Type B pancreatic cell (in vitro differentiated cells): Measurements from ENCODE around the gene AKAP7. TPM values are rescaled to one million over a fixed set of nuclear protein-coding genes. Genes with fewer than 3 reads are reported as not detected.

Experiments
- DNase-seq: peaks from one replicate; pipeline ENCODE4 v3.0.0; 2021; ENCODE audit warnings: mixed read lengths; ENCODE audit not compliant: unreplicated experiment; ENCODE audit errors: extremely low spot score
- H3K27ac Mint-ChIP-seq: 2 replicates; pipeline ENCODE4 v1.8.0; 2021; ENCODE audit warnings: mild to moderate bottlenecking, mixed read lengths
- H3K27me3 Mint-ChIP-seq: 2 replicates; pipeline ENCODE4 v1.8.0; 2021; ENCODE audit warnings: mixed read lengths
- H3K36me3 Mint-ChIP-seq: 2 replicates; pipeline ENCODE4 v1.8.0; 2021; ENCODE audit warnings: mixed read lengths
- H3K4me1 Mint-ChIP-seq: one replicate; pipeline ENCODE4 v1.8.0; 2021; ENCODE audit warnings: mixed read lengths; ENCODE audit not compliant: unreplicated experiment
- H3K4me3 Mint-ChIP-seq: 2 replicates; pipeline ENCODE4 v1.8.0; 2021; ENCODE audit warnings: mild to moderate bottlenecking, mixed read lengths
- H3K9me3 Mint-ChIP-seq: 2 replicates; pipeline ENCODE4 v1.8.0; 2021; ENCODE audit warnings: mixed read lengths
- CTCF ChIP-seq: fragments of 200-600 bp; sonication (generic); conservative IDR thresholded peaks from 2 replicates; pipeline ENCODE4 v1.5.0; 2021; ENCODE audit warnings: antibody characterized with exemption, mild to moderate bottlenecking
- total RNA-seq: library from RNA; stranded (reverse); gene quantifications from 2 replicates; pipeline ENCODE4 v1.2.1, GENCODE V29; 2021; ENCODE audit warnings: low replicate concordance

The AKAP7 gene
- total RNA-seq, 1 donor from 2014 or later = 7.2 TPM

GRCh38 chr6:131156411-131156810 is 21.1 kb downstream of the AKAP7 start:
- Mint-ChIP-seq H3K27ac (no peak overlapping the region), H3K9me3 (no peaks in the 10 kb centered on the region), H3K4me3 (no peak overlapping the region), H3K27me3 (no peaks in the 10 kb centered on the region), H3K4me1 (peaks cover 4% of the 10 kb centered on the region), H3K36me3 (no peaks in the 10 kb centered on the region)
- TF ChIP-seq CTCF = no peak
- DNase-seq = no peak

GRCh38 chr6:131159578-131159977 is 24.3 kb downstream of the AKAP7 start:
- DNase-seq = no peak
- peaks cover 4% of the 10 kb centered on the region for H3K4me1 Mint-ChIP-seq
- no peaks in the 10 kb centered on the region for H3K27me3 Mint-ChIP-seq
- no peak overlapping the region for H3K4me3 Mint-ChIP-seq
- TF ChIP-seq CTCF = no peak
- peaks cover 3% of the 10 kb centered on the region for H3K36me3 Mint-ChIP-seq
- peaks cover 5% of the 10 kb centered on the region for H3K9me3 Mint-ChIP-seq
- no peak overlapping the region for H3K27ac Mint-ChIP-seq

- H3K27me3 Mint-ChIP-seq = no peaks in the 10 kb centered on the region
- no peak overlapping the region for H3K27ac Mint-ChIP-seq
- H3K4me1 Mint-ChIP-seq = peaks cover 4% of the 10 kb centered on the region
- H3K36me3 Mint-ChIP-seq = peaks cover 3% of the 10 kb centered on the region
- no peak for DNase-seq
- H3K9me3 Mint-ChIP-seq = peaks cover 5% of the 10 kb centered on the region
- no peak for TF ChIP-seq CTCF
- no peak overlapping the region for H3K4me3 Mint-ChIP-seq
Observed at GRCh38 chr6:131160254-131160758, 25.0 kb downstream of the AKAP7 start.

DNA sequence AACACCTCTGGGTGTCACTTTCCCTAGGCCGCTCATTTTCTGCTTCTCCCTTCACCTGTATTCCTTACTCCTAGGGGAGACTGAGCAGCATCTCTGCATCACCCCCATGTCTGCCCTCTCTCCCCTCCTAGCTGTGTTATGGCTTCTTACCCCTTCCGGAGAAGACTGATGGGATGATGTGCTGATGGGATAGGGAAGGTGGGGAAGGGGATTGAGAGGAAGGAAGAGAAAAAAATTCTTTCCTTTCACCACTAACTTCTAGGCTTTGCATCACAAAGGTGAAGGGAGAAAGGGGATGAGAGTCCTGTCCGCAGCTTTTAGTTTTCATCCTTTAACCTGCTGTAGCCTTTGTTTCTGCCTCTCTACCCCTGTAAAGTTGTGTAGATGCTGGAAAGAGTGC is 26.7 kb downstream of the AKAP7 start:
- TF ChIP-seq CTCF = no peak
- no peak for DNase-seq
- peaks cover 8% of the 10 kb centered on the region for H3K36me3 Mint-ChIP-seq
- H3K9me3 Mint-ChIP-seq = peaks cover 5% of the 10 kb centered on the region
- no peak overlapping the region for H3K4me3 Mint-ChIP-seq
- peaks cover 3% of the 10 kb centered on the region for H3K27me3 Mint-ChIP-seq
- H3K4me1 Mint-ChIP-seq = peaks cover 4% of the 10 kb centered on the region
- no peak overlapping the region for H3K27ac Mint-ChIP-seq

DNA sequence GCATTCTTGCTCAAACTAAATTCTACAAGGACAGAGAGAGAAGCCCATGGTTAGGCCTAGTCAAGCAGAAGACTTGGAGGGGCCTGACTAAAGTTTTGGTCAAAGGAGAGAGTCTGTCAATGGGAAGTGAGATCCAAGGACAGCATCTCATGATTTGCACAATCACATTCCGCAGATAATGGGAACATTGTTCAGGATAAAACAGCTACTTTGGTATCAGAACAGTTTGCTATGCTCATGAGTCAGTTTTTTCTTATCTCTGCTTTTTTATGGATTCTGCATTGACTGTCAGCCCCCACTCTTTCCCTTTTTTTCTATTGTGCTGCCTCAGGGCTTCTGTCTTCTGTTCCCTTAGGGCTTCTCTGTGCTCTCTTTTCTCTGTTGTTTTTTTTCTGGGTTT is 28.6 kb downstream of the AKAP7 start:
- Mint-ChIP-seq H3K4me3 (no peak overlapping the region), H3K27me3 (peaks cover 3% of the 10 kb centered on the region), H3K27ac (no peak overlapping the region), H3K4me1 (peaks cover 4% of the 10 kb centered on the region), H3K36me3 (peaks cover 8% of the 10 kb centered on the region), H3K9me3 (peaks cover 5% of the 10 kb centered on the region)
- TF ChIP-seq CTCF = no peak
- no peak for DNase-seq

DNA sequence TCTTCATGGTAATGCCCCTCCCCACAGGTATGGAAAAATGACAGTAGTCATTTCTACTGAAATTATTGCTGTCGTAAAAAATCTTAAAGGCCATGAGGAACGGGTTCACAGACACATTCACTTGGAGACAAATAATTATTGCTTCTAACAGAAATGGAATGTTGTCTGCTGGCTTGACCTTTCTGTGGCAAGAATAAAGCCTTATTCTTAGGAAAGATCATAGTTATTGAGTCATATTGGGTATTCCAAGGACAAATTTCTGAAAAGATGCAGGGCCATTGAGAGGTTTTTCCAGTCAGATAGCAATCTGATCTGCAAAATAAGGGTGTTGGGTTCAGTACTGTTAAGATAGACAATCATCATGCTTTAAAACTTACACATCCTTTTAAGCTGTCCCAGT is 29.2 kb downstream of the AKAP7 start:
- no peak for TF ChIP-seq CTCF
- no peak for DNase-seq
- H3K9me3 Mint-ChIP-seq = peaks cover 5% of the 10 kb centered on the region
- H3K4me1 Mint-ChIP-seq = peaks cover 3% of the 10 kb centered on the region
- peaks cover 13% of the 10 kb centered on the region for H3K36me3 Mint-ChIP-seq
- H3K27me3 Mint-ChIP-seq = peaks cover 3% of the 10 kb centered on the region
- no peak overlapping the region for H3K27ac Mint-ChIP-seq
- no peak overlapping the region for H3K4me3 Mint-ChIP-seq
